RWPE1 (cell line): Measurements from ENCODE around the gene BTG4.
A peak's percentile ranks its signal among the peaks of the same experiment; 100 is the strongest.

ENCODE experiments used
- CTCF ChIA-PET: fragments of 350-600 bp; sonication (Branson Sonifier 250); formaldehyde crosslinking; extraction: SDS; loops from one replicate; lab custom pipeline; 2021; lab: Yijun Ruan, JAX
- POLR2A ChIA-PET: fragments of 400-600 bp; formaldehyde crosslinking; extraction: SDS; loops from one replicate; lab custom pipeline; 2020; ENCODE audit warnings: antibody characterized with exemption; ENCODE audit not compliant: low non-redundant PET; lab: Yijun Ruan, JAX
- DNase-seq: peaks from one replicate; pipeline ENCODE4 v3.0.0; 2012; ENCODE audit warnings: low spot score
- H3K27ac ChIP-seq: fragments of 450-650 bp; 2 replicates; pipeline ENCODE4 v1.5.1; 2017
- CTCF ChIP-seq: fragments of 450-650 bp; conservative IDR thresholded peaks from 2 replicates; pipeline ENCODE4 v1.5.1; 2017; ENCODE audit warnings: low read depth, mild to moderate bottlenecking

The BTG4 gene

GRCh38 chr11:111476366-111476765 is 35.8 kb downstream of the BTG4 start:
- no peak for DNase-seq
- CTCF ChIA-PET: interaction anchor here (0.5 to 0.6 kb wide), 3 partner anchors 8 to 645 kb away, joined by 3 read pairs; no protein-coding TSS in a partner anchor
- POLR2A ChIA-PET: no interaction called here
- no peak for TF ChIP-seq CTCF
- H3K27ac ChIP-seq: no peak overlapping the region

- H3K27ac ChIP-seq: no peak overlapping the region
- no peak for TF ChIP-seq CTCF
- DNase-seq: no peak
- POLR2A ChIA-PET: no interaction called here
- CTCF ChIA-PET: no interaction called here
Measured at GRCh38 chr11:111474432-111474831, 37.8 kb downstream of the BTG4 start.

- CTCF ChIA-PET: no interaction called here
- no peak overlapping the region for H3K27ac ChIP-seq
- TF ChIP-seq CTCF: no peak
- POLR2A ChIA-PET: no interaction called here
- peak; percentile 38 for DNase-seq
Measured at GRCh38 chr11:111472228-111472627, 40.0 kb downstream of the BTG4 start.

DNA sequence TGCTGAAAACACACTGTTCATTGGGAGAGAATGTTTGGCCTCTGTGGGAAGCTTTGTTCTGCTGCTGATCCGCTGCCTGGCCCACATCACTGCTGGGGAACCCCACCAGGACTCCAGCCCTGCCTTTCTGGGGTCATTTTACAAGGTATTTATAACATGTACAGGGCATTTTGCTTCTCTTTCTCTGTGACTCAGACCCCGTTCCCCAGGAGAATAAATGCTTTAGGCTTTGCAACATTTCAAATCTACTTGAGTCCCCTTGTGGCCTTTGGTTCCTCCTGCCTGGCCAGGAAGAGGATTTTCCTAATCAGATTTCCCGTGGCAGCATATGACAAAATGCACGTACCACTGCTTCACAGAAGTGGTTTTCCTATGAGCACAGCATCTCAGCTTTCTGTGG is 43.0 kb downstream of the BTG4 start:
- no peak for TF ChIP-seq CTCF
- ChIA-PET CTCF (no interaction called here), POLR2A (no interaction called here)
- H3K27ac ChIP-seq: no peak overlapping the region
- no peak for DNase-seq

DNA sequence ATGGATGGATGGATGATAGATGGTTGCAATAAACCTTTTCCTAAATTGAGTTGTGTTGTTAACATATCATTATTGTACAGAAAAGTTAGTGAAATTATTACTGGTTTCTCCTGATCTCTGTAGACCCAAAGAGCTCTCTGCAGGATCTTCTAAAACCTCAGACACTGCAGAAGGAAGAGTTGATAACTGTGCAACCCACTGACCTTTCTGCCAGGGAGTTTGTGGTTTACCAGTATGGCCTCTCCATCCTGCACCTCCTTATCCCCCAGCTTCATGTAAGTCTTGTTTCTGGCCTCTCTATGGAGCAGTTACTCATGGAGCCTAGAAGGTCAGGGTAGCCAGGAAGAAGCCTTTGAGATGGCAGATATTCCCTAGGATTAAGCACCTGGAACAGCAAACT is 45.6 kb downstream of the BTG4 start:
- no peak overlapping the region for H3K27ac ChIP-seq
- no peak for TF ChIP-seq CTCF
- ChIA-PET POLR2A (no interaction called here), CTCF (no interaction called here)
- no peak for DNase-seq

GRCh38 chr11:111465400-111465799 is 46.8 kb downstream of the BTG4 start:
- ChIA-PET CTCF (interaction anchor here (1.3 kb wide), 1 partner anchor 11 kb away, joined by 5 read pairs; no protein-coding TSS in a partner anchor), POLR2A (no interaction called here)
- TF ChIP-seq CTCF: no peak
- DNase-seq: peak; percentile 64
- no peak overlapping the region for H3K27ac ChIP-seq
